ENCODE data around the gene KASH5. TPM values are rescaled to one million over a fixed set of nuclear protein-coding genes. Genes with fewer than 3 reads are reported as not detected.
A peak's percentile ranks its signal among the peaks of the same experiment; 100 is the strongest.

The KASH5 gene
- total RNA-seq, 1 experiment from 2014 or later = not detected

- DNase-seq (ENCODE audit: low spot score) = peak; percentile 23
Observed at GRCh38 chr19:49421039-49421877, 33.2 kb downstream of the KASH5 start.

- no peak for DNase-seq (ENCODE audit: low spot score)
Observed at GRCh38 chr19:49421878-49422202, 33.8 kb downstream of the KASH5 start.

- no peak for DNase-seq (ENCODE audit: low spot score)
Observed at GRCh38 chr19:49422407-49423070, 34.5 kb downstream of the KASH5 start.

- no peak for DNase-seq (ENCODE audit: low spot score)
Observed at GRCh38 chr19:49423071-49423984, 35.3 kb downstream of the KASH5 start, which contains the start of gene PTH2. TSS of gene PTH2 (minus strand) at chr19:49423441. CDS start at chr19:49423339, 102 bp downstream.

- DNase-seq (ENCODE audit: low spot score) = no peak
Observed at GRCh38 chr19:49423985-49424303, 35.9 kb downstream of the KASH5 start.

GRCh38 chr19:49425178-49425577 is 37.1 kb downstream of the KASH5 start, which contains the start of gene GFY:
TSS of gene GFY (plus strand) at chr19:49425388. CDS start at chr19:49426431, 1,043 bp downstream.
- no peak for DNase-seq (ENCODE audit: low spot score)

GRCh38 chr19:49425922-49426592 is 38.0 kb downstream of the KASH5 start:
- DNase-seq (ENCODE audit: low spot score) = no peak

- DNase-seq (ENCODE audit: low spot score) = no peak
Observed at GRCh38 chr19:49427339-49427738, 39.3 kb downstream of the KASH5 start.

- DNase-seq (ENCODE audit: low spot score) = no peak
Observed at GRCh38 chr19:49427855-49428546, 40.0 kb downstream of the KASH5 start.

GRCh38 chr19:49428547-49429451 is 40.8 kb downstream of the KASH5 start:
- DNase-seq (ENCODE audit: low spot score) = no peak

GRCh38 chr19:49430172-49430677 is 42.2 kb downstream of the KASH5 start:
- no peak for DNase-seq (ENCODE audit: low spot score)

- no peak for DNase-seq (ENCODE audit: low spot score)
Observed at GRCh38 chr19:49430678-49431329, 42.8 kb downstream of the KASH5 start.

- DNase-seq (ENCODE audit: low spot score) = no peak
Observed at GRCh38 chr19:49431330-49431749, 43.3 kb downstream of the KASH5 start.

- no peak for DNase-seq (ENCODE audit: low spot score)
Observed at GRCh38 chr19:49432141-49433073, 44.4 kb downstream of the KASH5 start.

GRCh38 chr19:49433240-49433901 is 45.3 kb downstream of the KASH5 start:
- DNase-seq (ENCODE audit: low spot score) = no peak

GRCh38 chr19:49434907-49435583 is 47.0 kb downstream of the KASH5 start:
- DNase-seq (ENCODE audit: low spot score) = no peak

- DNase-seq (ENCODE audit: low spot score) = no peak
Observed at GRCh38 chr19:49435670-49436069, 47.6 kb downstream of the KASH5 start.
